ACC112 (cell line): ENCODE results near the gene KL.
A peak's percentile ranks its signal among the peaks of the same experiment; 100 is the strongest.

ENCODE experiments used
- H2AFZ ChIP-seq: fragments of 200-600 bp; sonication (generic); one replicate; pipeline ENCODE4 v1.6.0; 2017; ENCODE audit warnings: antibody characterized with exemption, low read length; ENCODE audit not compliant: unreplicated experiment
- H3K27ac ChIP-seq: fragments of 200-600 bp; sonication (generic); 2 replicates; pipeline ENCODE4 v1.5.1; 2014; ENCODE audit warnings: low read depth, mild to moderate bottlenecking, antibody characterized with exemption, low read length, moderate library complexity
- H3K27me3 ChIP-seq: fragments of 200-600 bp; sonication (generic); 2 replicates; pipeline ENCODE4 v1.6.1; 2014; ENCODE audit warnings: mild to moderate bottlenecking, antibody characterized with exemption, low read length, moderate library complexity, mixed read lengths; ENCODE audit not compliant: insufficient read depth
- H3K36me3 ChIP-seq: fragments of 200-600 bp; sonication (generic); 2 replicates; pipeline ENCODE4 v1.6.1; 2016; ENCODE audit warnings: mild to moderate bottlenecking, antibody characterized with exemption, low read length, moderate library complexity, mixed read lengths; ENCODE audit not compliant: insufficient read depth
- H3K4me1 ChIP-seq: fragments of 200-600 bp; sonication (generic); one replicate; pipeline ENCODE4 v1.6.1; 2016; ENCODE audit warnings: low read length, mixed read lengths; ENCODE audit not compliant: insufficient read depth, unreplicated experiment, control insufficient read depth
- H3K4me3 ChIP-seq: fragments of 200-600 bp; sonication (generic); 2 replicates; pipeline ENCODE4 v1.5.1; 2014; ENCODE audit warnings: mild to moderate bottlenecking, low read depth, low read length
- H3K79me2 ChIP-seq: fragments of 200-600 bp; sonication (generic); one replicate; pipeline ENCODE4 v1.6.0; 2016; ENCODE audit warnings: low read length; ENCODE audit not compliant: control insufficient read depth, unreplicated experiment, insufficient read depth

Gene KL

DNA sequence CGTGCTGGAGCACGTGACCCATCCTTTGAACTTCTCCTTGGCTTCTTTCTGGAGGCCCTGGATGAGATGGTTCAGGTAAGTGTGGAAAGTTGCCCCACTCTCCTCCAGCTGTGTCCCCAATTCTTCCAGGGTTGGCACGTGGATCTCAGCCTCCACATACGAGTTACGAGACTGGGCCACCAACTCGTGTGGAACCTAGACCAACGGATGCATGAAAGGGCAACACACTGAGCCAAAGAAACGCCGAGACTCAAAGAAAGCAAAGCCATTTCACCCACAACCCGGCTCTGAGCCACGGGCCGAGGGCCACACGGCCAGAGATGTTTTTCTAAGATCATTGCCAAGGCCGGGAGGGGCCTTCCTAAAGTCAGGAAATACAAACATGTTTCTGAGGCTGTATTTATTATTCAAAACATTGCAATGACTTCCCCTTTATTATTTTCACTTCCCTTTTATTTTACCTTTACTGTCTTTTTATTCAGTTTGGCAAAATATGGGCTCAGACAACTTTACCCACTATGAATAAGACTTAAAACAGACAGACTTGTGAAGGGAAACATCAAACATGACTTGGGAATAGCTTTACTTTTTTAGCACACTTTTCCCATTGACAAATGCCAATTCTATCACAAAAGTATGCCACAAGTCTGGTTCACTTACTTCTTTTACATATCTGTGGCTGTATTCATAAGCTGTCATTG lies 94.6 kb downstream of the KL start:
- Histone ChIP-seq H3K4me3 (no peak overlapping the region), H3K27ac (peak overlapping the region; percentile 72), H2AFZ (no peak overlapping the region), H3K79me2 (no peaks in the 10 kb centered on the region), H3K4me1 (peaks cover 31% of the 10 kb centered on the region), H3K36me3 (peaks cover 34% of the 10 kb centered on the region), H3K27me3 (no peaks in the 10 kb centered on the region)

DNA sequence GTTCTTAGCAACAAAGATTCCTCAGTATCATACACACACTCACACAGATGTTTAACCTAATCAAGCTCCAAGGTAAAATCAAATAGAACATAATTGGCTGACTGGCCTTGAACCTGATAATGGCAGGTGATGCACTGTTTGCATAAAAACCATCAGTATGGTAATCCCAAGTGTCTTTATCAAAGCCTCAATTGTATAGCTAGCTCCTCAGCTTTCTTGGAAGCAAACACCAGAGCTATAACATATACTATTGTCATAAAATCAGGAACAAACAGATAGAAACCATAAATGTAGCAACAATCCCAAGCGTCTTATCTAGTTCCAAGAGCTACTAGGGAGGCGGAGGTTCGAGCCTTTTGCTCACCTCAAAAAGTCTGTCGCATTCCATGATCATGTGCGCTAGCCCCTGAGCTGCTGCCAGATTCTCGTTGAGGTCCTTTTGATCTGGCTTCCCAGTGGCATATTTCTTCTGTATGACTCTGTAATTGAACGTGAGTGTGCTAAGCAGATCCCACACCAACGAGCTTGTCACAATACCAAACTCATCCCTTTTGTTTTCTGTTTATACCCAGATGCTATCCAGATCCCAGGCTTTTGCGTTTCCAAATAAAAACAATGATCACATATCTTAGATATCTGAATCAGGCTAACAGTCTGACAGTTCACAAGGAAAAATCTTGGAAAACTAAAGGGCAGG lies 95.3 kb downstream of the KL start:
- H3K4me3 ChIP-seq, result no peak overlapping the region
- no peak overlapping the region for H2AFZ ChIP-seq
- no peaks in the 10 kb centered on the region for H3K27me3 ChIP-seq
- H3K4me1 ChIP-seq, result peaks cover 31% of the 10 kb centered on the region
- no peaks in the 10 kb centered on the region for H3K79me2 ChIP-seq
- peaks cover 34% of the 10 kb centered on the region for H3K36me3 ChIP-seq
- peak overlapping the region; percentile 72 for H3K27ac ChIP-seq

DNA sequence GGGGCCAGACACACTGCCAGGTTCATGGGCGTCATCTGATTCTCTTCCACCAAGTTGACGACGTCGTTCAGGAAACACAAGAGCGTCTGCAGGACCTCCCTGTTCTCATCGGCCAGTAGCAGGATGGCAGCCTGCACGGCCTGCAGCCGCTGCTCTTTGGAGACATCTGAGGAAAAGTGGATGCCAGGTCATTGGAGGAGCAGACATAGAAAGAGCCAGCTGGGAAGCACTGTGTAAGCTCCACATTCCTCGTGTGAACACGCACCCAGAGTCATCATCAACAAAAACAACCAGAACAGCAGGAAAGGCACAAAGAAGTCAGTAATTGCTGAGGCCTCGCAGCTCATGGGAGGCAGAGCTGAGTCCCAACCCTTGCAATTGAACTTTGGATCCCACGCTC lies 96.5 kb downstream of the KL start:
- Histone ChIP-seq H3K4me3 (no peak overlapping the region), H2AFZ (no peak overlapping the region), H3K4me1 (peaks cover 31% of the 10 kb centered on the region), H3K79me2 (no peaks in the 10 kb centered on the region), H3K27ac (0 out of 2 replicates have a peak overlapping the region, but pooled peaks have one; percentile 72), H3K36me3 (peaks cover 29% of the 10 kb centered on the region), H3K27me3 (no peaks in the 10 kb centered on the region)

DNA sequence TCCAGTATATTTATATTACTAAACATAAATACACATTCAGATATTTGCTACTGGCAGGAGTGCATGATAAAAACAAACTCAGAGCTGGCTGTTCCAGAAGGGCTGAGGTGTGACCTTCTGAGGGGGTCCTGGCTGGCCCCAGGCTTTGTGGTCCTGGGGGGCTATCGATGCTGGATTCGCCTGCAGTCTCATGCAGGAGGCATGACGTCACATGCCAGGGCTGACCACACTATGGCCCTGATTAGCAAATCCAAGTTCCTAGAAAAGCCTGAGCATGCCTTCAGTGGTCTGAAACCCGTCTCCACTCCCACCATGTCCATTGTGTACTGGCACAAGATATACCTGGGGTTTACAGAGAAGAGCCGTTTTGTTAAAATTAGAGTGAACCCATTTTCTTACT lies 97.9 kb downstream of the KL start:
- no peak overlapping the region for H3K27ac ChIP-seq
- H2AFZ ChIP-seq, result no peak overlapping the region
- no peaks in the 10 kb centered on the region for H3K79me2 ChIP-seq
- peaks cover 37% of the 10 kb centered on the region for H3K36me3 ChIP-seq
- no peaks in the 10 kb centered on the region for H3K27me3 ChIP-seq
- no peak overlapping the region for H3K4me3 ChIP-seq
- H3K4me1 ChIP-seq, result peaks cover 27% of the 10 kb centered on the region

DNA sequence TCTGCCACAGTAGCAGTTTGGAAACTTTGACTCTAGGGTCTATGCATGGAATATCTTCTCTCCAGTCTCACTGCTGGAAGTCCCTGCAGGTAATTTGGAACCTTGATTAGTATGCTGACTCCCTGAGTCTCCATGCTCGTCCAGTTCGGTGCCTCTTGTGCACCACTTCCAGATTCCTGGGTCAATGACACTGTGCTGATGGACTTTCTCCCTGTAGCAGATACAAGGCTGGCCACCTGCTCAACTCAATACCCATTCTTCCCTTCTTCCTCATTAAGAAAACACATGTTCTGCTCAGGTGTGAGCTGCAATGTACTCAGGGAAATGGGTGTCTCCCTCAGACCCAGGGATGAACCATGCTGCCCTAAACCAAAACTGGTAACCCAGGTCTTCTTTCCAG lies 99.1 kb downstream of the KL start:
- H3K4me1 ChIP-seq, result peaks cover 18% of the 10 kb centered on the region

More for the DNA sequence above, 99.1 kb downstream of the KL start:
- Histone ChIP-seq H3K27me3 (no peaks in the 10 kb centered on the region), H3K4me3 (no peak overlapping the region), H3K36me3 (peaks cover 40% of the 10 kb centered on the region), H2AFZ (no peak overlapping the region), H3K27ac (no peak overlapping the region), H3K79me2 (no peaks in the 10 kb centered on the region)
